Ishikawa (cell line): Measurements from ENCODE around the gene CNTF.

Experiments used
- CEBPB ChIP-seq: IDR thresholded peaks from 2 replicates; pipeline ENCODE4 v1.6.1; 2012
- CREB1 ChIP-seq: IDR thresholded peaks from 2 replicates; pipeline ENCODE4 v1.6.1; 2012; ENCODE audit warnings: low read depth
- EGR1 ChIP-seq: IDR thresholded peaks from 2 replicates; pipeline ENCODE4 v1.6.1; 2012
- EP300 ChIP-seq: IDR thresholded peaks from 2 replicates; pipeline ENCODE4 v1.6.1; 2012; ENCODE audit warnings: borderline replicate concordance
- FOXM1 ChIP-seq: IDR thresholded peaks from 2 replicates; pipeline ENCODE4 v1.6.1; 2012; ENCODE audit warnings: low read depth, borderline replicate concordance
- NFIC ChIP-seq: IDR thresholded peaks from 2 replicates; pipeline ENCODE4 v1.6.1; 2012
- RAD21 ChIP-seq: IDR thresholded peaks from 2 replicates; pipeline ENCODE4 v1.6.1; 2012; ENCODE audit warnings: low read depth
- TAF1 ChIP-seq: IDR thresholded peaks from 2 replicates; pipeline ENCODE4 v1.6.1; 2012; ENCODE audit warnings: low read depth, mild to moderate bottlenecking
- TCF12 ChIP-seq: IDR thresholded peaks from 2 replicates; pipeline ENCODE4 v1.6.1; 2012; ENCODE audit warnings: low read depth
- TEAD4 ChIP-seq: IDR thresholded peaks from 2 replicates; pipeline ENCODE4 v1.6.1; 2012
- YY1 ChIP-seq: IDR thresholded peaks from 2 replicates; pipeline ENCODE4 v1.6.1; 2012; ENCODE audit warnings: low read depth
- ZBTB7A ChIP-seq: IDR thresholded peaks from 2 replicates; pipeline ENCODE4 v1.6.1; 2012; ENCODE audit warnings: low read depth
- TF ChIP-seq, protein P1 (sequence below): IDR thresholded peaks from 2 replicates; pipeline ENCODE4 v1.6.1; 2012
- TF ChIP-seq, protein P2 (sequence below): IDR thresholded peaks from 2 replicates; pipeline ENCODE4 v1.6.1; 2012; ENCODE audit warnings: low read depth, mild to moderate bottlenecking
- TF ChIP-seq, protein P3 (sequence below): IDR thresholded peaks from 2 replicates; pipeline ENCODE4 v1.6.1; 2012

Gene CNTF

DNA sequence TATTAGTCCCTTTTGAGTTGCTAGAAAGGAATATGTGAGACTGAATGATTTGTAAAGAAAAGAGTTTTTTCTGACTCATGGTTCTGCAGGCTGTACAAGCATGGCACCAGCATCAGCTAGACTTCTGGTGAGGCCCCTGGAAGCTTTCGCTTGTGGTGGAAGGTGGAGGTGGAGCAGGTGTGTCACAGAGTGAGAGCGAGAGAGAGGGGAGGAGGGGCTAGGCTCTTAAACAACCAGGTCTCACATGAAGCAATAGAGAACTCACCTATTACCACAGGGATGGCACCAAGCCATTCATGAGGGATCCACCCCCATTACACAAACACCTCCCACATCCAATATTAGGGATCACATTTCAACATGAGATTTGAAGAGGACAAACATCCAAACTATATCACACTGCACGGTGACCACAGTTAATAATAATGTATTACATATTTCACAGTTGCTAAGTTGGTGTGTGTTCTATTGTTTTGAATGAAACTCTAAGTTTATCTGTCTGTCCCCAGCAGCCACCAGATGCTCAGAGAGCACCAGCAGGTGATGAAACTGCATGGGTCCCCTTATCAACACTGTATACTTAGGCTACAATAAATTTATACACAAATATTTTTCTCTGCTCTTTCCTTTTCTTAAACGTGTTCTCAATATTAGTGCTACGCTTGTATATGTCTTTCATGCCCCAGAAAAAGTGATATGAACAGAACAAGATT is 29.5 kb upstream of the CNTF start:
- TF ChIP-seq, protein P1, sequence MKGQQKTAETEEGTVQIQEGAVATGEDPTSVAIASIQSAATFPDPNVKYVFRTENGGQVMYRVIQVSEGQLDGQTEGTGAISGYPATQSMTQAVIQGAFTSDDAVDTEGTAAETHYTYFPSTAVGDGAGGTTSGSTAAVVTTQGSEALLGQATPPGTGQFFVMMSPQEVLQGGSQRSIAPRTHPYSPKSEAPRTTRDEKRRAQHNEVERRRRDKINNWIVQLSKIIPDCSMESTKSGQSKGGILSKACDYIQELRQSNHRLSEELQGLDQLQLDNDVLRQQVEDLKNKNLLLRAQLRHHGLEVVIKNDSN, result no peak
- no peak for TF ChIP-seq TEAD4
- TF ChIP-seq, protein P2, sequence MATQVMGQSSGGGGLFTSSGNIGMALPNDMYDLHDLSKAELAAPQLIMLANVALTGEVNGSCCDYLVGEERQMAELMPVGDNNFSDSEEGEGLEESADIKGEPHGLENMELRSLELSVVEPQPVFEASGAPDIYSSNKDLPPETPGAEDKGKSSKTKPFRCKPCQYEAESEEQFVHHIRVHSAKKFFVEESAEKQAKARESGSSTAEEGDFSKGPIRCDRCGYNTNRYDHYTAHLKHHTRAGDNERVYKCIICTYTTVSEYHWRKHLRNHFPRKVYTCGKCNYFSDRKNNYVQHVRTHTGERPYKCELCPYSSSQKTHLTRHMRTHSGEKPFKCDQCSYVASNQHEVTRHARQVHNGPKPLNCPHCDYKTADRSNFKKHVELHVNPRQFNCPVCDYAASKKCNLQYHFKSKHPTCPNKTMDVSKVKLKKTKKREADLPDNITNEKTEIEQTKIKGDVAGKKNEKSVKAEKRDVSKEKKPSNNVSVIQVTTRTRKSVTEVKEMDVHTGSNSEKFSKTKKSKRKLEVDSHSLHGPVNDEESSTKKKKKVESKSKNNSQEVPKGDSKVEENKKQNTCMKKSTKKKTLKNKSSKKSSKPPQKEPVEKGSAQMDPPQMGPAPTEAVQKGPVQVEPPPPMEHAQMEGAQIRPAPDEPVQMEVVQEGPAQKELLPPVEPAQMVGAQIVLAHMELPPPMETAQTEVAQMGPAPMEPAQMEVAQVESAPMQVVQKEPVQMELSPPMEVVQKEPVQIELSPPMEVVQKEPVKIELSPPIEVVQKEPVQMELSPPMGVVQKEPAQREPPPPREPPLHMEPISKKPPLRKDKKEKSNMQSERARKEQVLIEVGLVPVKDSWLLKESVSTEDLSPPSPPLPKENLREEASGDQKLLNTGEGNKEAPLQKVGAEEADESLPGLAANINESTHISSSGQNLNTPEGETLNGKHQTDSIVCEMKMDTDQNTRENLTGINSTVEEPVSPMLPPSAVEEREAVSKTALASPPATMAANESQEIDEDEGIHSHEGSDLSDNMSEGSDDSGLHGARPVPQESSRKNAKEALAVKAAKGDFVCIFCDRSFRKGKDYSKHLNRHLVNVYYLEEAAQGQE, result no peak
- TF ChIP-seq, protein P3, sequence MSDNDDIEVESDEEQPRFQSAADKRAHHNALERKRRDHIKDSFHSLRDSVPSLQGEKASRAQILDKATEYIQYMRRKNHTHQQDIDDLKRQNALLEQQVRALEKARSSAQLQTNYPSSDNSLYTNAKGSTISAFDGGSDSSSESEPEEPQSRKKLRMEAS, result no peak

DNA sequence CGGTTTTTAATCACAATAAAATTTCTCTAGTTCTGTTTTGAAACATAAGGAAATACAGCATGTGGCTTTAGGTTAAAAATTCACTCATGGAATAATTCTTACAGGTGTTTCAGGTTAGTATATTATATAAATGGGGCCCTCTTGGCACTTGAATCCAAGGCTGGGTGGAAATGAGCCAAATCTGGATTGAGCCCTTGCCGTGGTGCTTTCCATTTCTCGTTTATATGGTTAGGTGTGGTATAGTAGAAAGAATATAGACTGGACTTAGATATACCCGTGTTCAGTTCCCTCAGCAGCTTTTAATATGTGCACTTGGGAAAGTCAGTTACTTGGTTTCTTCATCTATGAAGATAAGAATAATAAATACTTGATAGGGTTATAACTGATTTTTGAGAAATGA is 27.6 kb upstream of the CNTF start:
- TF ChIP-seq, protein P1, result no peak
- no peak for TF ChIP-seq YY1
- no peak for TF ChIP-seq EGR1
- TF ChIP-seq EP300, result no peak
- no peak for TF ChIP-seq NFIC
- TF ChIP-seq, protein P3, result no peak
- TF ChIP-seq CEBPB, result no peak
- no peak for TF ChIP-seq RAD21
- no peak for TF ChIP-seq CREB1
- TF ChIP-seq TEAD4, result no peak
- TF ChIP-seq TAF1, result no peak
- TF ChIP-seq ZBTB7A, result no peak
- TF ChIP-seq, protein P2, result no peak
- no peak for TF ChIP-seq FOXM1

DNA sequence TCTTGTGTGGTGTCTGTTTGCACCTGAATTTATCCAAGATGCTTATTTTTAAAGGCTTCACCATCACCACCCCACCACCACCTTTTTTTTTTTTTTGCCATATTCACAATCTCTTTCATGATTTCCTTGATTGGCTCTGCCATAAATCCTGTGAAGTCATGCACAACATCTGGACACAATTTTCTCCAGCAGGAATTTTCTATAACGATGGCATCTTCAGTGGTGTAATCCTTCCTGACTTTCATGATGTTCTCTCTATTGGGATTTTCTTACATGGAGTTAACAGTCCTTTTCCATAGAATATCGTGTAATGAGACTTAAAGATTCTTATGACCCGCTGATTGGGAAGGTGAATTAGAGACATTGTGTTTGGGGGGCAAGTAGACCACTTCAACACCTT is 25.8 kb upstream of the CNTF start:
- TF ChIP-seq EGR1 (no peak), NFIC (no peak), TEAD4 (no peak), TAF1 (no peak), TCF12 (no peak), ZBTB7A (no peak)
- TF ChIP-seq, protein P2, result no peak
- TF ChIP-seq, protein P1, result no peak
- TF ChIP-seq, protein P3, result no peak

DNA sequence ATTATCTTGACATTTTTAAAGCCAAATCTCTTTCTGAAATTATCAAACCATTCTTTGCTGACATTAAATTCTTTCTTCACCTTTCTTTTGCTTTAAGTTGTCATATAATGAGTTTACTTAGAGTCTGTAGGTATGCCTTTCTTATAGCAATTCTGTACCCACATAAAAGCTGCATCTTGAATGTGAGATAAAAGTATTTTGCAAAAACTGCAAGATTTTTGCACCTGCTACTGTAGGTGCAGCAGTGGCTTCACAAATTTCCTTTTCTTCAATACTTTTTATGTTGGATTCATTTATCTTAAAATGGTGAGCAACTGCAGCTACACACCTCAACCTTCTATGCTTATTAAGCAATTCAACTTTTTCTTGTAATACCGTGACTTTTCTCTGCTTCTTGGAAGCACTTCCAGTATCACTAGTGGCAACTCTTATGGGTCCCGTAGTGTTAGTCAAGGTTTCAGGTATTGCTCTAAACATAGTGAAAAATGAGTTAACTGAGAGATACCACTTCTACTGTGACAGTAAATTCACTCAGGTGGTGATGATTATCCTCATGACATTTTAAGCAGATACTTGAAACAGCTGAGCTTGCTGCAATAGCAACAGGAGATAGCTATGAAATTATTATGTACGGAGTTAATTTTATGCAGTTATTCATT is 24.9 kb upstream of the CNTF start:
- TF ChIP-seq ZBTB7A, result no peak
- no peak for TF ChIP-seq TAF1
- TF ChIP-seq TCF12, result no peak
- TF ChIP-seq, protein P1, result no peak
- no peak for TF ChIP-seq RAD21
- TF ChIP-seq EP300, result no peak
- TF ChIP-seq, protein P3, result no peak
- no peak for TF ChIP-seq CEBPB
- TF ChIP-seq EGR1, result no peak
- no peak for TF ChIP-seq TEAD4
- no peak for TF ChIP-seq FOXM1
- TF ChIP-seq, protein P2, result no peak
- no peak for TF ChIP-seq CREB1
- no peak for TF ChIP-seq NFIC
- no peak for TF ChIP-seq YY1
